Kidney epithelial cell (primary cell): ENCODE results near the gene EXOC8. TPM values are rescaled to one million over a fixed set of nuclear protein-coding genes. Genes with fewer than 3 reads are reported as not detected.

ENCODE experiments used
- DNase-seq: peaks from one replicate; pipeline ENCODE4 v3.0.0-alpha.2; 2010; ENCODE audit warnings: low read depth
- H3K27me3 ChIP-seq: 2 replicates; pipeline ENCODE4 v1.6.0; 2011; ENCODE audit warnings: low read length; ENCODE audit not compliant: control insufficient read depth, insufficient read depth
- H3K36me3 ChIP-seq: 2 replicates; pipeline ENCODE4 v1.5.1; 2011; ENCODE audit warnings: low read length; ENCODE audit not compliant: control insufficient read depth, insufficient read depth
- H3K4me3 ChIP-seq: 2 replicates; pipeline ENCODE4 v1.5.1; 2011; ENCODE audit warnings: low read depth, mild to moderate bottlenecking, control low read depth, low read length
- CTCF ChIP-seq: IDR thresholded peaks from 2 replicates; pipeline ENCODE4 v1.5.1; 2011; ENCODE audit warnings: mild to moderate bottlenecking, moderate library complexity, low read length, control low read depth, inconsistent platforms; ENCODE audit not compliant: insufficient read depth, poor library complexity, severe bottlenecking
- total RNA-seq: library from RNA; depleted of rRNA; stranded (reverse); fragments of >200 nt; gene quantifications from 2 replicates; pipeline ENCODE4 v1.2.3, GENCODE V29; 2015

The EXOC8 gene
- total RNA-seq, 1 donor from 2014 or later: 10.8 TPM

GRCh38 chr1:231311720-231312431 is 25.8 kb downstream of the EXOC8 start:
- H3K27me3 ChIP-seq: no peaks in the 10 kb centered on the region
- no peak for TF ChIP-seq CTCF
- DNase-seq: no peak

GRCh38 chr1:231310391-231310934 is 27.2 kb downstream of the EXOC8 start:
- Histone ChIP-seq H3K36me3 (no peaks in the 10 kb centered on the region), H3K4me3 (no peak overlapping the region), H3K27me3 (no peaks in the 10 kb centered on the region)
- DNase-seq: no peak
- TF ChIP-seq CTCF: no peak

More at GRCh38 chr1:231311720-231312431, 25.8 kb downstream of the EXOC8 start:
- no peaks in the 10 kb centered on the region for H3K36me3 ChIP-seq
- no peak overlapping the region for H3K4me3 ChIP-seq

GRCh38 chr1:231301990-231302389 is 35.7 kb downstream of the EXOC8 start:
- H3K4me3 ChIP-seq: no peak overlapping the region
- no peaks in the 10 kb centered on the region for H3K27me3 ChIP-seq
- H3K36me3 ChIP-seq: no peaks in the 10 kb centered on the region
- DNase-seq: no peak
- no peak for TF ChIP-seq CTCF

GRCh38 chr1:231295938-231296337 is 41.7 kb downstream of the EXOC8 start:
- no peak overlapping the region for H3K4me3 ChIP-seq
- H3K36me3 ChIP-seq: no peaks in the 10 kb centered on the region
- DNase-seq: no peak
- no peaks in the 10 kb centered on the region for H3K27me3 ChIP-seq
- TF ChIP-seq CTCF: no peak

GRCh38 chr1:231286603-231287002 is 51.0 kb downstream of the EXOC8 start:
- H3K36me3 ChIP-seq: no peaks in the 10 kb centered on the region
- no peak for TF ChIP-seq CTCF
- H3K27me3 ChIP-seq: no peaks in the 10 kb centered on the region
- DNase-seq: no peak
- no peak overlapping the region for H3K4me3 ChIP-seq

GRCh38 chr1:231284441-231284840 is 53.2 kb downstream of the EXOC8 start:
- Histone ChIP-seq H3K4me3 (no peak overlapping the region), H3K27me3 (no peaks in the 10 kb centered on the region), H3K36me3 (no peaks in the 10 kb centered on the region)
- no peak for DNase-seq
- no peak for TF ChIP-seq CTCF
